Progenitor cell of endocrine pancreas (in vitro differentiated cells): ENCODE measurements around the gene FREM1. TPM values are rescaled to one million over a fixed set of nuclear protein-coding genes. Genes with fewer than 3 reads are reported as not detected.

Experiments
- DNase-seq: peaks from one replicate; pipeline ENCODE4 v3.0.0; 2021; ENCODE audit warnings: low spot score; ENCODE audit not compliant: unreplicated experiment
- H3K27ac Mint-ChIP-seq: 2 replicates; pipeline ENCODE4 v1.8.0; 2021; ENCODE audit warnings: mild to moderate bottlenecking, moderate library complexity, mixed read lengths
- H3K27me3 Mint-ChIP-seq: 2 replicates; pipeline ENCODE4 v1.8.0; 2021; ENCODE audit warnings: mixed read lengths
- H3K36me3 Mint-ChIP-seq: 2 replicates; pipeline ENCODE4 v1.8.0; 2022; ENCODE audit warnings: mixed read lengths; ENCODE audit not compliant: insufficient read depth
- H3K4me1 Mint-ChIP-seq: 2 replicates; pipeline ENCODE4 v1.8.0; 2021; ENCODE audit warnings: low read depth, mixed read lengths
- H3K4me3 Mint-ChIP-seq: 2 replicates; pipeline ENCODE4 v1.8.0; 2021; ENCODE audit warnings: low read depth, mild to moderate bottlenecking, moderate library complexity, mixed read lengths
- H3K9me3 Mint-ChIP-seq: 2 replicates; pipeline ENCODE4 v1.8.0; 2021; ENCODE audit warnings: low read depth, mixed read lengths
- CTCF ChIP-seq: fragments of 200-600 bp; sonication (generic); IDR thresholded peaks from one replicate; pipeline ENCODE4 v1.5.0; 2021; ENCODE audit warnings: antibody characterized with exemption, mild to moderate bottlenecking; ENCODE audit not compliant: unreplicated experiment
- total RNA-seq: library from RNA; stranded (reverse); gene quantifications from 2 replicates; pipeline ENCODE4 v1.2.1, GENCODE V29; 2021

FREM1 gene
- total RNA-seq, 1 donor from 2014 or later: 11.4 TPM

DNA sequence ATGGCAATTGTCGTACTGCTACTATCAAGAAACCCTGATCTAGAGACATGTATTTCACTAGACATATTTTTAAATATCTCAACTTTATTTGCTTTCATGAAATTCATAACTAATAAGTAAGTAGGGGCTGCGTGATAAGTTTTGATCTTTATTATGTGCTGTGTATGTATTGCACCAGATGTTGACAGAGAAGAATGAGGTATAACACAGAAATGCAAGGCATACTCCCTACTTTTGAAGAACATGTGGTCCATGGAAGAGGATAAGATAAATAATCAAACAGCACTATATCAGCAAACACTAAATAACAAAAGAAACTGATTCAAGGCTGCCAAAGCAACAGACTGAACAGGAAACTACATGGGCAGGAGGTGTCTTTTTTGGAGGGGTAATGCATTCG lies 60.9 kb downstream of the FREM1 start:
- no peak for DNase-seq
- Mint-ChIP-seq H3K27me3 (no peaks in the 10 kb centered on the region), H3K4me3 (no peak overlapping the region), H3K9me3 (no peaks in the 10 kb centered on the region), H3K27ac (no peak overlapping the region), H3K36me3 (peaks cover 5% of the 10 kb centered on the region), H3K4me1 (no peaks in the 10 kb centered on the region)
- no peak for TF ChIP-seq CTCF

- no peaks in the 10 kb centered on the region for H3K4me1 Mint-ChIP-seq
These were observed 63.3 kb downstream of the FREM1 start for GRCh38 chr9:14846871-14847311.

DNA sequence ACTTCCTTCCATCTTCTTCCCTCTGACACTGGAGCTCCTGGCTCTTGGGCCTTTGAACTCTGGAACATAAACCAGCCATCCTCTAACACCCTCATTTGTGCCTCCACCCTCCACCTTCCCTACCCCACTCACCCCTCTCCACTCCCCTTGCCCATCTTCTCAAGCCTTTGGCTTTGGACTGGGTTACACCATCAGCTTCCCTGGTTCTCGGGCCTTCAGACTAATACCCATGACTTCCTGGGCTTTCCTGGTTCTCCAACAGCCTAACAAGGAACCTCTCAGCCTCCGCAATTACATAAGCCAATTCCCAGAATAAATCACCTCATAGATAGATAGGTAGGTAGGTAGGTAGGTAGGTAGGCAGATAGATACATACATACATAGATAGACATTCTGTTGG lies 67.1 kb downstream of the FREM1 start:
- Mint-ChIP-seq H3K36me3 (peaks cover 7% of the 10 kb centered on the region), H3K4me1 (no peaks in the 10 kb centered on the region), H3K9me3 (no peaks in the 10 kb centered on the region), H3K27me3 (no peaks in the 10 kb centered on the region), H3K4me3 (no peak overlapping the region), H3K27ac (no peak overlapping the region)
- DNase-seq: no peak
- TF ChIP-seq CTCF: no peak

More at GRCh38 chr9:14846871-14847311, 63.3 kb downstream of the FREM1 start:
- Mint-ChIP-seq H3K27me3 (no peaks in the 10 kb centered on the region), H3K27ac (no peak overlapping the region), H3K36me3 (peaks cover 7% of the 10 kb centered on the region), H3K9me3 (no peaks in the 10 kb centered on the region), H3K4me3 (no peak overlapping the region)
- DNase-seq: peak; percentile 22
- peak; percentile 60 for TF ChIP-seq CTCF

DNA sequence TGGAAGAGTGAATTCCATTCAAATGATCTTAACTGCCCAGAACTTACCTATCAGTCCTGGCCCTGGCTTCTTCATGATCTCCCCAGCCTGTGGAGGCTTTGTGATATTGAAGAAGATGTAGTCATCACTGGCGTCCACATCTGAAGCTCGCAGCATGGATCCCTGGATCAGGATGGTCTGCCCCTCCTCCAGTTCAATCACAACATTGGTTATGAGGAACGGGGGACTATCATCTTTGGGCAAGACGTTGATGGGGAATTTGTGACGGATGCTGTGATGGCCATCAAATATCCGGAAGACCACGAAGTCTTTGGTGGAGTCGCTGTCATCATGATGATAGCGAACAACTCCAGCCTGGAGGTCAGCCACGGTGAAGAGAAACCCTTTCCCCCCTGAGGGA lies 68.0 kb downstream of the FREM1 start:
- Mint-ChIP-seq H3K9me3 (no peaks in the 10 kb centered on the region), H3K27me3 (no peaks in the 10 kb centered on the region), H3K36me3 (peaks cover 7% of the 10 kb centered on the region), H3K27ac (no peak overlapping the region), H3K4me1 (no peaks in the 10 kb centered on the region), H3K4me3 (no peak overlapping the region)
- DNase-seq: no peak
- TF ChIP-seq CTCF: no peak

- Mint-ChIP-seq H3K4me1 (no peaks in the 10 kb centered on the region), H3K9me3 (no peaks in the 10 kb centered on the region), H3K27me3 (no peaks in the 10 kb centered on the region), H3K4me3 (no peak overlapping the region), H3K27ac (no peak overlapping the region), H3K36me3 (peaks cover 1% of the 10 kb centered on the region)
- DNase-seq: no peak
- TF ChIP-seq CTCF: no peak
These were observed 71.5 kb downstream of the FREM1 start for GRCh38 chr9:14838701-14839100.
